B cell (primary cell): ENCODE measurements around the gene EFNA5. TPM values are rescaled to one million over a fixed set of nuclear protein-coding genes. Genes with fewer than 3 reads are reported as not detected.

Source experiments
- ATAC-seq: fragments of 200-7000 bp; cut with Tn5 transposase; one replicate; pipeline ENCODE4 v1.10.0; 2021; ENCODE audit warnings: low read depth, mild to moderate bottlenecking, moderate number of reproducible peaks, moderate library complexity
- CTCF ChIA-PET: fragments of 350-600 bp; sonication (Branson Sonifier 250); formaldehyde crosslinking; loops from one replicate; lab custom pipeline; 2021; ENCODE audit warnings: antibody characterized with exemption, inconsistent platforms; lab: Charles Lee
- POLR2A ChIA-PET: fragments of 350-600 bp; sonication (Branson Sonifier 250); formaldehyde crosslinking; loops from one replicate; lab custom pipeline; 2021; ENCODE audit warnings: antibody characterized with exemption; lab: Charles Lee
- DNase-seq: peaks from one replicate; pipeline ENCODE4 v3.0.0; 2013
- H2AFZ ChIP-seq: 2 replicates; pipeline ENCODE4 v1.6.1; 2012; ENCODE audit warnings: mild to moderate bottlenecking, low read depth, low read length; ENCODE audit not compliant: insufficient read depth, poor library complexity, severe bottlenecking
- H3K27ac ChIP-seq, 2 donors: 1 replicate in 1 of 2; 2 replicates in 1 of 2; pipeline ENCODE4 v1.5.1; 2012 to 2013; ENCODE audit warnings: low read length in 2 of 2, mild to moderate bottlenecking in 2 of 2, moderate library complexity in 1 of 2
- H3K27me3 ChIP-seq, 4 experiments: fragments of 200-600 bp in 1 of 4; sonication (generic) in 1 of 4; replicated peaks in 1 of 4; 1 replicate in 2 of 4; 2 replicates in 2 of 4; pipeline versions ENCODE4 v1.6.1 to v1.7.0; 2013 to 2016; ENCODE audit warnings: low read length in 3 of 4, mild to moderate bottlenecking in 2 of 4, mixed read lengths in 1 of 4, moderate library complexity in 1 of 4; ENCODE audit not compliant: insufficient read depth in 4 of 4, control insufficient read depth in 3 of 4; ENCODE audit errors: control extremely low read depth in 1 of 4
- H3K36me3 ChIP-seq, 2 experiments: replicated peaks in 1 of 2; 1 replicate in 1 of 2; 2 replicates in 1 of 2; pipeline versions ENCODE4 v1.6.1 to v1.7.1; 2013; ENCODE audit warnings: low read length in 1 of 2; ENCODE audit not compliant: insufficient read depth in 2 of 2, control insufficient read depth in 1 of 2; ENCODE audit errors: control extremely low read depth in 1 of 2, extremely low read depth in 1 of 2
- H3K4me1 ChIP-seq, 2 donors: fragments of 200-600 bp in 1 of 2; sonication (generic) in 1 of 2; 1 replicate in 1 of 2; 2 replicates in 1 of 2; pipeline versions ENCODE4 v1.5.1 to v1.6.1; 2013 to 2017; ENCODE audit warnings: low read length in 2 of 2; ENCODE audit not compliant: control insufficient read depth in 2 of 2, insufficient read depth in 2 of 2
- H3K4me2 ChIP-seq: replicated peaks from 2 replicates; pipeline ENCODE3; 2012; ENCODE audit warnings: mild to moderate bottlenecking, low read depth, low read length; ENCODE audit not compliant: poor library complexity, severe bottlenecking
- H3K4me3 ChIP-seq, 5 experiments: fragments of 200-600 bp in 1 of 5; sonication (generic) in 1 of 5; 1 replicate in 3 of 5; 2 replicates in 2 of 5; pipeline versions ENCODE4 v1.5.1 to v1.7.0; 2011 to 2016; ENCODE audit warnings: low read length in 4 of 5, mild to moderate bottlenecking in 4 of 5, low read depth in 2 of 5, control low read depth in 1 of 5, moderate library complexity in 1 of 5; ENCODE audit not compliant: insufficient read depth in 1 of 5; ENCODE audit errors: control extremely low read depth in 1 of 5, extremely low read depth in 1 of 5
- H3K79me2 ChIP-seq: fragments of 200-600 bp; sonication (generic); one replicate; pipeline ENCODE4 v1.6.0; 2016; ENCODE audit warnings: low read length; ENCODE audit not compliant: control insufficient read depth, insufficient read depth
- H3K9ac ChIP-seq: fragments of 200-600 bp; sonication (generic); 2 replicates; pipeline ENCODE4 v1.6.1; 2017; ENCODE audit warnings: mild to moderate bottlenecking, low read length, moderate library complexity
- H3K9me3 ChIP-seq, 3 donors: one replicate each; pipeline versions ENCODE4 v1.6.1 to v1.7.1; 2013; ENCODE audit warnings: low read length in 2 of 3; ENCODE audit not compliant: control insufficient read depth in 2 of 3, insufficient read depth in 1 of 3; ENCODE audit errors: control extremely low read depth in 1 of 3
- H4K20me1 ChIP-seq: 2 replicates; pipeline ENCODE4 v1.6.0; 2012; ENCODE audit warnings: mild to moderate bottlenecking, low read length; ENCODE audit not compliant: insufficient read depth, control insufficient read depth, poor library complexity, severe bottlenecking
- H3K27ac Mint-ChIP-seq: one replicate; pipeline ENCODE4 v1.8.0; 2021; ENCODE audit warnings: mixed read lengths
- H3K27me3 Mint-ChIP-seq: one replicate; pipeline ENCODE4 v1.8.0; 2021; ENCODE audit warnings: mixed read lengths
- H3K4me1 Mint-ChIP-seq: one replicate; pipeline ENCODE4 v1.8.0; 2021; ENCODE audit warnings: mixed read lengths
- H3K4me3 Mint-ChIP-seq: one replicate; pipeline ENCODE4 v1.8.0; 2021; ENCODE audit warnings: mixed read lengths
- H3K9me3 Mint-ChIP-seq: one replicate; pipeline ENCODE4 v1.8.0; 2022; ENCODE audit warnings: mixed read lengths; ENCODE audit not compliant: insufficient read depth
- CTCF ChIP-seq: fragments of 200-600 bp; IDR thresholded peaks from one replicate; pipeline ENCODE4 v1.8.0; 2022; ENCODE audit warnings: antibody characterized with exemption, mild to moderate bottlenecking
- EZH2 ChIP-seq: IDR thresholded peaks from 2 replicates; pipeline ENCODE4 v1.6.1; 2012; ENCODE audit warnings: borderline replicate concordance, low read depth, mild to moderate bottlenecking, moderate library complexity, low read length; ENCODE audit not compliant: insufficient read depth, poor library complexity, severe bottlenecking
- WGBS: methylation state at CpG from one replicate; pipeline ENCODE4 v1.1.5; 2013; ENCODE audit warnings: missing lambda C conversion rate; ENCODE audit not compliant: insufficient coverage; 5-methylcytosine and 5-hydroxymethylcytosine counted together
- intact Hi-C: fragments of 100-400 bp; cut with micrococcal nuclease; formaldehyde crosslinking; loops from one replicate; pipeline ENCODE4 v1.10.0; 2022
- polyA plus RNA-seq: library from polyadenylated mRNA; depleted of rRNA; stranded (reverse); fragments of >200 nt; gene quantifications from 2 replicates; pipeline ENCODE4 v1.2.3, GENCODE V29; 2012
- total RNA-seq, 2 donors: library from RNA; stranded (reverse); fragments of 120-200 nt in 1 of 2; gene quantifications; 1 replicate in 1 of 2; 2 replicates in 1 of 2; pipeline versions ENCODE4 v1.2.3 to v1.2.4, GENCODE V29; 2013 to 2022

EFNA5 gene
- total and polyA plus RNA-seq, 2 donors (not counting 1 experiment from before 2014, with no cell fraction given) = not detected

DNA sequence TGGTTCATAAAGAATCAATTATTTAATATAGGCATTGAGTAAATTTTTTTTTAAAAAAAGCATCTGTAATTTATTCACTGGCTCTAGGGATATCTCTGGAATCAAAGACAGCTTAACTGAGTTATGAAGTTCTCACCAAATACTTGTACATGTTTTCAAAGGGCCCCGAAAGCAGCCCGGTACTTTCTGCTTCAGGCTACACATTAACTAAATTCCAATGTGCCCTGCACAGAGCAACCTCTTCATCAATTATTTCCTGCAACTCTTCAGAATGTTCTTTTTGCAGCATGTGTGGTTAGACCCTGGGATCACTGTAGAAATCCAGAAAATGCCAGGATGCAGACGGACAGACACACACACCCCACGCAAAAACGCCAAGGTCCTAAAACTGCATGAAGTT lies 209.0 kb downstream of the EFNA5 start:
- H3K4me2 ChIP-seq = no peak overlapping the region
- H3K4me1 Mint-ChIP-seq = no peaks in the 10 kb centered on the region
- no peaks in the 10 kb centered on the region for H3K9me3 Mint-ChIP-seq
- WGBS = 100% methylated on average over 3 of the region's 5 CpGs
- H3K9me3 ChIP-seq = no peaks in the 10 kb centered on the region
- POLR2A ChIA-PET = no interaction called here
- peaks cover 3% of the 10 kb centered on the region for H3K27me3 Mint-ChIP-seq
- H3K79me2 ChIP-seq = no peaks in the 10 kb centered on the region
- H3K27ac ChIP-seq = no peak overlapping the region
- CTCF ChIA-PET = no interaction called here
- no peak overlapping the region for H3K27ac Mint-ChIP-seq
- intact Hi-C loops = no loop called here
- no peak overlapping the region for H3K4me3 ChIP-seq
- no peak for ATAC-seq
- TF ChIP-seq EZH2 (no peak), CTCF (no peak)
- no peaks in the 10 kb centered on the region for H3K36me3 ChIP-seq
- H2AFZ ChIP-seq = no peak overlapping the region
- H3K4me3 Mint-ChIP-seq = no peak overlapping the region
- H3K9ac ChIP-seq = no peak overlapping the region
- DNase-seq = no peak
- no peaks in the 10 kb centered on the region for H3K27me3 ChIP-seq
- no peaks in the 10 kb centered on the region for H4K20me1 ChIP-seq
- no peaks in the 10 kb centered on the region for H3K4me1 ChIP-seq

GRCh38 chr5:107460789-107461188 lies 209.9 kb downstream of the EFNA5 start:
- ATAC-seq (no peak), DNase-seq (no peak)
- peaks cover 3% of the 10 kb centered on the region for H3K27me3 Mint-ChIP-seq
- intact Hi-C loops = no loop called here
- Histone ChIP-seq H3K27me3 (no peaks in the 10 kb centered on the region), H4K20me1 (no peaks in the 10 kb centered on the region), H3K9me3 (no peaks in the 10 kb centered on the region), H3K9ac (no peak overlapping the region), H3K79me2 (no peaks in the 10 kb centered on the region), H3K36me3 (no peaks in the 10 kb centered on the region), H3K27ac (no peak overlapping the region), H3K4me3 (no peak overlapping the region), H3K4me1 (no peaks in the 10 kb centered on the region), H3K4me2 (no peak overlapping the region), H2AFZ (no peak overlapping the region)
- H3K4me3 Mint-ChIP-seq = no peak overlapping the region
- TF ChIP-seq EZH2 = no peak
- TF ChIP-seq CTCF = no peak
- ChIA-PET POLR2A (no interaction called here), CTCF (no interaction called here)
- no peaks in the 10 kb centered on the region for H3K4me1 Mint-ChIP-seq
- no peaks in the 10 kb centered on the region for H3K9me3 Mint-ChIP-seq
- H3K27ac Mint-ChIP-seq = no peak overlapping the region
- no CpG with 5 or more reads among the region's 2 CpGs for WGBS
